ENCODE data around the gene ARSD.
"Not testable (repeated sequence)": the region's sequence is repeated elsewhere in the genome, so short reads cannot be mapped to it uniquely, and the experiment has no call there.

ARSD gene

DNA sequence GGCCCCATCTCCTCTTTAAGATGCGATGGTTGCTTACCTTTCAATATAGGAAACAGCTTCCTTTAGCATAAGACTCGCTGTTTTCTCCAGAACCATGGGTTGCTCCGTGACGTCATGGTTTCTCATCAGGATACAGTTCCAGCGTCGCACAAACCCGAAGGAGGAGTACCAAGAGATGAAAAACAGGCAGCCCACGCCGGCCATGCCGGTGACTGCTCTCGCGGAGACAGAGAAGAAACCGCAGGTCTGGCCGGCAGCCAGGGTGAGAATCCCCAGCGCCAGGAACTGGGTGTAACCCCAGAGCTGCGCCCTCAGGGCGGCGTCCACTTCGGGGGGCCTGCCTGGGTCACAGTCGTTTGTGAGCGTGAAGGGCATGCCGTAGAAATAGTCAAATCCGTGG, 11.4 kb downstream of the ARSD start:
- H3K9me3 Mint-ChIP-seq = peaks cover 3% of the 10 kb centered on the region
- no peak overlapping the region for H3K4me3 Mint-ChIP-seq
- no peaks in the 10 kb centered on the region for H3K4me1 Mint-ChIP-seq (ENCODE audit: low read depth)
- no peak overlapping the region for H3K27ac Mint-ChIP-seq
- no peaks in the 10 kb centered on the region for H3K27me3 Mint-ChIP-seq
- H3K36me3 Mint-ChIP-seq (ENCODE audit: low read depth) = no peaks in the 10 kb centered on the region
- DNase-seq = no peak

- Mint-ChIP-seq H3K27me3 (no peaks in the 10 kb centered on the region), H3K4me1 (ENCODE audit: low read depth) (no peaks in the 10 kb centered on the region), H3K27ac (no peak overlapping the region), H3K9me3 (peaks cover 3% of the 10 kb centered on the region), H3K4me3 (no peak overlapping the region), H3K36me3 (ENCODE audit: low read depth) (no peaks in the 10 kb centered on the region)
- DNase-seq = no peak
Observed at GRCh38 chrX:2913118-2913517, 16.0 kb downstream of the ARSD start.

GRCh38 chrX:2910109-2910508, 19.0 kb downstream of the ARSD start:
- H3K36me3 Mint-ChIP-seq (ENCODE audit: low read depth) = no peaks in the 10 kb centered on the region
- no peak overlapping the region for H3K27ac Mint-ChIP-seq

DNA sequence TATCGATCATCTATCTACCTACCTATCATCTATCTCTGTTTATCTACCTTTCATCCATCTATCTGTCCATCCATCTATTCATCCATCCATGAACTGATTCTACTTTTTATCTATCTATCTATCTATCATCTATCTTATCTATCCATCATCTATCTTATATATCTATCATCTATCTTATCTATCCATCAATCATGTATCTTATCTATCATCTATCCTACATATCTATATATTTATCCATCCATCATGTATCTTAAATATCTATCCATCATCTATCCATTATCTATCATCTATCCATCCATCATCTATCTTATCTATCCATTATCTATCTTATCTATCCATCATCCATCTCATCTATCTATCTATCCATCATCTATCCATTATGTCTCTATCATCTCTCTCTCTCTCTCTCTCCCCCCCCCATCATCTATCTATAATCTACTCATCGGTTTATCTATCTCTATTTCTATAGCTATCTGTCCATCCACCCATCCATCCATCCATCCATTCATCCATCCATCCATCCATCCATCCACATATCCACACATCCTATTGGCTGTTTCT, 20.9 kb downstream of the ARSD start:
- no peak for DNase-seq
- peaks cover 5% of the 10 kb centered on the region for H3K27me3 Mint-ChIP-seq
- H3K36me3 Mint-ChIP-seq (ENCODE audit: low read depth) = no peaks in the 10 kb centered on the region
- H3K4me1 Mint-ChIP-seq (ENCODE audit: low read depth) = no peaks in the 10 kb centered on the region
- peaks cover 10% of the 10 kb centered on the region for H3K9me3 Mint-ChIP-seq
- H3K27ac Mint-ChIP-seq = no peak overlapping the region
- no peak overlapping the region for H3K4me3 Mint-ChIP-seq

More at GRCh38 chrX:2910109-2910508, 19.0 kb downstream of the ARSD start:
- Mint-ChIP-seq H3K9me3 (no peaks in the 10 kb centered on the region), H3K4me3 (no peak overlapping the region), H3K27me3 (no peaks in the 10 kb centered on the region), H3K4me1 (ENCODE audit: low read depth) (no peaks in the 10 kb centered on the region)
- no peak for DNase-seq

GRCh38 chrX:2907295-2907694, 21.8 kb downstream of the ARSD start:
- H3K27me3 Mint-ChIP-seq = peaks cover 7% of the 10 kb centered on the region
- no peaks in the 10 kb centered on the region for H3K4me1 Mint-ChIP-seq (ENCODE audit: low read depth)
- no peak for DNase-seq
- no peak overlapping the region for H3K4me3 Mint-ChIP-seq
- H3K9me3 Mint-ChIP-seq = peaks cover 15% of the 10 kb centered on the region
- H3K36me3 Mint-ChIP-seq (ENCODE audit: low read depth) = no peaks in the 10 kb centered on the region
- no peak overlapping the region for H3K27ac Mint-ChIP-seq

DNA sequence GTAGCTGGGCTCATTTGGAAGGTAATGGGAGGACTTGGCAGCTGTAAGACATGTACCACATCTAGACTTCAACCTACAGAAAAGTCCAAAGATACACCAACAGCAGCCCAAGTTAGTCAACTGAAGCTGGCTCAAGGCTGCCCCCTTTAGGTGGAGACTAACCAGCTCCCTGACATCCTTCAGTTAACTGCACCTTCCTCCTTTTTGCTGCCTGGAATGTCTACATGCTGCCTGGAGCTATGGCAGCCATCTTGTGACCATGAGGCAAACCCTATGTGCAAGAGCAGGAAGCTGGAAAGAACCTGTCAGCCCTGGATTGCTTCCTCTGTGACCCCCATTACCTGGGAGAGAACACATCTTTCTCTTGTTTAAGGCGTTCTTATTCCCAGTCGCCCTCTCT, 25.8 kb downstream of the ARSD start:
- H3K4me3 Mint-ChIP-seq = no peak overlapping the region
- H3K9me3 Mint-ChIP-seq = peaks cover 15% of the 10 kb centered on the region
- peaks cover 21% of the 10 kb centered on the region for H3K27me3 Mint-ChIP-seq
- no peak for DNase-seq
- H3K27ac Mint-ChIP-seq = no peak overlapping the region
- H3K4me1 Mint-ChIP-seq (ENCODE audit: low read depth) = peaks cover 3% of the 10 kb centered on the region
- no peaks in the 10 kb centered on the region for H3K36me3 Mint-ChIP-seq (ENCODE audit: low read depth)

DNA sequence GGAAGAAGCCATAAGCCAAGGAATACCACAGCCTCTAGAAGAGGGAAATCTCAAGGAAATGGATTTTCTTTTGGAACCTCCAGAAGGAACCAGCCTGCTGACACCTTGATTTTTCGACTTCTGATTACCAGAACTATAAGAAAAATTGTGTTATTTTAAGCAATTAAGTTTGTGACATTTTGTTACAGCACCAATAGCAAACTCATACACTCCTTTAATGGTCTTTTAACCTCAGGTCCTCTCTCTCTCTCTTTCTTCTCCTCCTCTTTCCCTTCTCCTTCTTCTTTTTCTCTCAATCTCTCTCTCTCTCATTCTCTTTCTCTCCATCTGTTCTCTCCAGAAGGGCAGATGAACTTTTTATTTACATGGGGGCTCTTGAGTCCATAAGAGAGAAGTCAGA, 26.3 kb downstream of the ARSD start:
- no peak for DNase-seq
- H3K4me1 Mint-ChIP-seq (ENCODE audit: low read depth) = peaks cover 8% of the 10 kb centered on the region

DNA sequence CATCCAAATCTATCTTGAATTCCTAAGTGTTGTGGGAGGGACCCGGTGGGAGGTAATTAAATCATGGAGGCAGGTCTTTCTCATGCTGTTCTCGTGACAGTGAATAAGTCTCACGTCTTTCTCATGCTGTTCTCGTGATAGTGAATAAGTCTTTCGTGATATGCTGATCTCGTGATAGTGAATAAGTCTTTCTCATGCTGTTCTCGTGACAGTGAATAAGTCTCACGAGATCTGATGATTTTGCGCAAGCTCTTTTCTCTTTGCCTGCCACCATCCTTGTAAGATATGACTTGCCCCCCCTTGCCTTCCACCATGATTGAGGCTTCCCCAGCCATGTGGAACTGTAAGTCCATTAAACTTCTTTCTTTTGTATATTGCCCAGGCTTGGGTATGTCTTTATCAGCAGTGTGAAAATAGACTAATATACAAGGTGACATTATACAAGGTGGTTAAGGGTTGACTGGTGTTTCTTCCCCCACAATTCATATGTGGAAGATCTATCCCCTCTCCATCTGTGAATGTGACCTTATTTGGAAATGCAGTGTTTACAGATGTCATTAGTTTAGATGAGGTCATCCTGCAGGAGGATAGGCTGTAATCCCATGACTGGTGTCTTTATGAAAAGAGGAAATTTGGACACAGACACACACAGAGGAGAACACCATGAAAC, 27.6 kb downstream of the ARSD start:
- Mint-ChIP-seq H3K9me3 (peaks cover 15% of the 10 kb centered on the region), H3K4me3 (no peak overlapping the region), H3K36me3 (ENCODE audit: low read depth) (no peaks in the 10 kb centered on the region), H3K27ac (no peak overlapping the region), H3K4me1 (ENCODE audit: low read depth) (peaks cover 10% of the 10 kb centered on the region), H3K27me3 (peaks cover 25% of the 10 kb centered on the region)
- DNase-seq = no peak

More for the DNA sequence above, 26.3 kb downstream of the ARSD start:
- no peak overlapping the region for H3K27ac Mint-ChIP-seq
- no peaks in the 10 kb centered on the region for H3K36me3 Mint-ChIP-seq (ENCODE audit: low read depth)
- H3K9me3 Mint-ChIP-seq = peaks cover 15% of the 10 kb centered on the region
- no peak overlapping the region for H3K4me3 Mint-ChIP-seq
- peaks cover 22% of the 10 kb centered on the region for H3K27me3 Mint-ChIP-seq

DNA sequence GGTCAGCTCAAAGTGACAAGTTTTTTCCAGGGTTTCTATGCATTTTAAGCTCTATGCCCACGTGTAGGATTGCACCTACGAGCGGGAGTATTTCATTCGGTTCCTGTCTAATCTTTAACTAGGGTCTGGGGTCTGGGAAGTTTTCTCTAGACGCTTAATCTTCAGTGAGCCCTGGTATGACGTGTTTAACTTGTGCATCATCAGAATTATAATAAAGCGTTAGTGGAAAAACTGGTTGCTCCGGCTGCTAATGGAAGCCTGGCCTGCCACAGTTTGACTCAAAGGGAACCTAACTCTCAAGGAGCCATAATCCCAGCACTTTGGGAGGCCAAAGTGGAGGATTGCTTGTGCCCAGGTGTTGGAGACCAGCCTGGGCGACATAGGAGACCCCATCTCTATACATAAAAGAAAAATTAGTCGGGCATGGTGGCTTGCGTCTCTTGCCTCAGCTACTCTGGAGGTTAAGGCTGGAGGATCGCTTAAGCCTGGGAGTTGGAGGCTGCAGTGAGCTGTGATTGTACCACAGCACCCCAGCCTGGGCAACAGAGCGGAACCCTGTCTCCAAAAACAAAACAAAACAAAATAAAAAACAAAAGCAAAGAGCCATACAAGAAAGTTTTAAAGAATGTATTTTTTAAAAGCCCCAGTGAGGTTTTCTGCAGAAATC, 30.2 kb downstream of the ARSD start:
- H3K36me3 Mint-ChIP-seq (ENCODE audit: low read depth) = no peaks in the 10 kb centered on the region
- no peak for DNase-seq
- H3K27ac Mint-ChIP-seq = no peak overlapping the region
- H3K27me3 Mint-ChIP-seq = peaks cover 23% of the 10 kb centered on the region
- peaks cover 10% of the 10 kb centered on the region for H3K4me1 Mint-ChIP-seq (ENCODE audit: low read depth)
- no peak overlapping the region for H3K4me3 Mint-ChIP-seq
- H3K9me3 Mint-ChIP-seq = peaks cover 13% of the 10 kb centered on the region

GRCh38 chrX:2897690-2898623, 31.2 kb downstream of the ARSD start:
- peaks cover 20% of the 10 kb centered on the region for H3K27me3 Mint-ChIP-seq
- H3K36me3 Mint-ChIP-seq (ENCODE audit: low read depth); H3K9me3 Mint-ChIP-seq; H3K27ac Mint-ChIP-seq; H3K4me3 Mint-ChIP-seq; DNase-seq: not testable (repeated sequence)
- H3K4me1 Mint-ChIP-seq (ENCODE audit: low read depth) = peaks cover 10% of the 10 kb centered on the region

- Mint-ChIP-seq H3K9me3 (no peaks in the 10 kb centered on the region), H3K4me1 (ENCODE audit: low read depth) (peaks cover 10% of the 10 kb centered on the region), H3K27me3 (peaks cover 18% of the 10 kb centered on the region), H3K4me3 (no peak overlapping the region), H3K36me3 (ENCODE audit: low read depth) (no peaks in the 10 kb centered on the region), H3K27ac (no peak overlapping the region)
- DNase-seq = no peak
Observed at GRCh38 chrX:2897311-2897689, 31.8 kb downstream of the ARSD start.

DNA sequence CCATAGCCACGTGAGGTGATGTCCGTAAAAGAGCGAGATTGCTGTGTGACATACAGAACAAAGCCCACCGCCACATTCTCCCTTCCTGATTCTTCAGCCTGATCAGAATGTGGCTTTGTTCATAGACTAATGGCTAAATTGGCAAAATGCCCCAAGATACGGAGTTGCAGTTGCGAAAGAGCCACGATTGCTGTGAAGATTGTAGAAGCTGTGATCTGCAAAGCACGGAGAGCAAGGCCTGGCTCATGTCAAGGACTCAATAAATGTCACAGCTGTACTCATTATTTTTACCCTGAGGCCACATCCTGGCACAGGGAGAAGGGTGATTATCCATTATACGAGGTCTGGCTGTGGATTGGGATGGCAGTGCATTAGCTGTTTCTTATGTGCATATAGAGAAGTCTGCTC, 34.2 kb downstream of the ARSD start:
- Mint-ChIP-seq H3K36me3 (ENCODE audit: low read depth) (no peaks in the 10 kb centered on the region), H3K4me1 (ENCODE audit: low read depth) (peaks cover 10% of the 10 kb centered on the region), H3K27me3 (peaks cover 12% of the 10 kb centered on the region), H3K9me3 (no peaks in the 10 kb centered on the region), H3K27ac (no peak overlapping the region), H3K4me3 (no peak overlapping the region)
- no peak for DNase-seq

GRCh38 chrX:2892816-2893215, 36.3 kb downstream of the ARSD start:
- H3K27ac Mint-ChIP-seq = no peak overlapping the region

GRCh38 chrX:2890536-2891460, 38.3 kb downstream of the ARSD start:
- H3K4me3 Mint-ChIP-seq; H3K27ac Mint-ChIP-seq; H3K9me3 Mint-ChIP-seq; H3K36me3 Mint-ChIP-seq (ENCODE audit: low read depth); DNase-seq: not testable (repeated sequence)
- Mint-ChIP-seq H3K4me1 (ENCODE audit: low read depth) (peaks cover 10% of the 10 kb centered on the region), H3K27me3 (peaks cover 33% of the 10 kb centered on the region)

More at GRCh38 chrX:2892816-2893215, 36.3 kb downstream of the ARSD start:
- Mint-ChIP-seq H3K4me1 (ENCODE audit: low read depth) (peaks cover 11% of the 10 kb centered on the region), H3K9me3 (no peaks in the 10 kb centered on the region), H3K4me3 (no peak overlapping the region), H3K27me3 (peaks cover 26% of the 10 kb centered on the region), H3K36me3 (ENCODE audit: low read depth) (no peaks in the 10 kb centered on the region)
- DNase-seq = no peak

Data from activated T-cell treated with anti-CD3 and anti-CD28 coated beads, Interleukin-2, amount 50 U/mL, for 24 hours (primary cell).